G401.6 (cell line): ENCODE results near the gene PCSK5.
"Not testable (repeated sequence)": the region's sequence is repeated elsewhere in the genome, so short reads cannot be mapped to it uniquely, and the experiment has no call there.

Experiments
- FAIRE-seq: peaks from 2 replicates; lab custom pipeline; 2012; peaks lifted over from hg19 to GRCh38; lab: Jason Lieb, UNC

The PCSK5 gene

GRCh38 chr9:75890472-75891276 lies at the start of gene PCSK5:
Gene PCSK5 (plus strand): TSS chr9:75890673. CDS start chr9:75891182, 509 bp downstream.
- FAIRE-seq, result peak; percentile 95

DNA sequence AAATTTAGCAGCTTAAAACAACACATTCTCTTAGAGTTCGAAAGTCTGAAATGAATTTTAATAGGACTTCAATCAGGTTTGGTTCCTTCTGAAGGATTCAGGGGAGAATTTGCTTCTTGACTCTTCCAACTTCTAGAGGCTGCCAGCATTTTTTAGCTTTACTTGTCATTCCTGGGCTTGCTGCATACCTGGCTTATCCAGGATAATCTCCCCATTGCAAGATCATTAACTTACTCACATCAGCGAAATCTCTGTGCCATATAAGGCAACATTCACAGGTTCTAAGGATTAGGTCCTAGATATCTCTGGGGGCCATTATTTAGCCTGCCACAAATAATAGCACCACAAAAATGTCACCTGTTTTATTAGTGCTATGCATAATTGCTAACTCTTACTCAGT lies 46.2 kb upstream of the PCSK5 start:
- FAIRE-seq, result no peak

DNA sequence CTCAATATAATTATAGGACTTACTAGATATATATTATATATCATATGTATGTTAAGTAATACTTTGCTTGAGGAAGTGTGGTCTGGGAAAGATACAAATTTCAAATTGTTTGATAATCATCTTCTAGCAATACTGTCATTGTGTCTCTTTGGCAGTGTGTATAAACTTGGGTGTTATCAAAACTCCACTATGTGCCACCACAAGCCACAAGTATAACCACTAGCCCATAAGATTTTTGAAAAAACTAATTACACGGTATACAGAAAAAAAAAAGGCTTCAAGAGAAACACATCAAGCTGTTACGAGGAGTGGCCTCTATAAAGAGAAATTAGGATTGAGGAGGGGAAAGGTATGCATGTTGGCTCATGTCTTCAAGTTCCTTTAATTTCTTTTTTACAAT lies 44.7 kb upstream of the PCSK5 start:
- no peak for FAIRE-seq

- FAIRE-seq, result no peak
Observed at GRCh38 chr9:75847085-75847484, 43.4 kb upstream of the PCSK5 start.

DNA sequence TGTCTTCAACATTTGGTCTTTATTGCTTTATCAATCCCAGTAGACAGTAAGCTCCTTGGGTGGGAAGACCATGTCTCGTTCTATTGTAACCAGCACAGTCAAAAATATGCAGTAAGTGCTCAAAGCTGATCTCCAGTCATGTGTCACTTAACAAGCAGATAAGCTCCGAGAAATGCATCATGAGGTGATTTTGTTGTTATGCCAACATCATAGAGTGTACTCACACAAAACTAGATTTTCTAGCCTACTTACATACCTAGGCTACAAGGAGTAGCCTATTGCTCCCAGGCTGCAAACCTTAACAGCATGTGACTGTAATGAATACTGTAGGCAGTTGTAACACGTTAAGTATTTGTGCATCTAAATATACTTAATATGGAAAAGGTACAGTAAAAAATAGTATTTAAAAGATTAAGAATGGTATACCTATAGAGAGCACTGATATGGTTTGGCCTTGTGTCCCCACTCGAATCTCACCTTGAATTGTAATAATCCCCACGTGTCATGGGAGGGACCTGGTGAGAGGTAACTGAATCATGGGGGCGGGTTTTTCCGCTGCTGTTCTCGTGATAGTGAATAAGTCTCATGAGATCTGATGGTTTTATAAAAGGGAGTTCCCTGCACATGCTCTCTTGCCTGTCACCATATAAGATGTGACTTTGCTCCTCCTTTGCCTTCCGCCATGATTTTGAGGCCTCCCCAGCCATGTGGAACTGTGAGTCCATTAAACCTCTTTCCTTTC lies 39.8 kb upstream of the PCSK5 start:
- no peak for FAIRE-seq

DNA sequence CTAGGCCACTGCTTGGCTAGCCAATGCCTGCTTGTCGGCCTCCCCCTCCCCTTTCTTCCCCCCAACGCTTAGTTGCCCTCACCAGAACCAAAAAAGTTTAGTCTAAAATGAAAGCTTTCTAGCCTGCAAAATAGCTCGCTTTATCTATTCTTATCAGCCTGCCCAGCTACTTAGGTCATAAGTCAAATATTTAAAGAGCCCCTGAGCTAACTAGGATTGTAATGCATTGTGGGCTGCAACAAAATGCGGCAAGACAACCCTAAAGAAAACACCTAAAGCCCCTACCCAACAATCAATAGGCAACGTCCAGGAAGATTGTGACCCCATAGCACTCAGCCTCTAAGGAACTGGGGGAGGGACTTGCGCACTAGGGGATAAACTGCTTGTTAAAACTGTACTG lies 38.6 kb upstream of the PCSK5 start:
- no peak for FAIRE-seq

- no peak for FAIRE-seq
Observed at GRCh38 chr9:75852746-75853145, 37.7 kb upstream of the PCSK5 start.

GRCh38 chr9:75855509-75855908 lies 35.0 kb upstream of the PCSK5 start:
- FAIRE-seq, result peak; percentile 88

DNA sequence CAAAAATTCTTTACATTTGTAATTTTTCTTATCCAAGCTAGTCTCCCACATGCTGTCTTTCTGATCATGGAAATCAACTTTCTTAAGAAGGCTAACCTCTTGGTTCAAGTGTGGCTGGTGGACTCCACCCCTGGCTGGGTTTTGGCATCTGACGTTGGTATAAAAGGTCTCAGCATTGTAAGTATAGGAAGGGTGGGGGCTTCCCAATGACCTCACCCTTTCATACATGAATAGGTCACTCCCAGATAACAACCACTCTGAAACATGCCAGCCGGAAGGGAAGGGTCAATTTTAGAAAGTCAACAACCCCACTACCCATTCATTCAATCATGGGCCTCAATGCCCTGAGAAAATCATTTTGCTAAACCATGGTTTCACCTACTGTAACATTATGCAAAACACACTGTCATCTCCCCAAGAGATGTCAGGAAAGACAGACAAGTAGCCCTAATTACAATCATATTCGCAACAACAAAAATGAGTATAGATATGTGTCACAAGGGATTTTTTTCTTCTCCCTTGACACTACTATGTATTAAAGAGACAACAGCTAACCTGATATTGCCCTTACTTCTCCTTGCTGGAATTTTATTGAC lies 31.9 kb upstream of the PCSK5 start:
- no peak for FAIRE-seq

DNA sequence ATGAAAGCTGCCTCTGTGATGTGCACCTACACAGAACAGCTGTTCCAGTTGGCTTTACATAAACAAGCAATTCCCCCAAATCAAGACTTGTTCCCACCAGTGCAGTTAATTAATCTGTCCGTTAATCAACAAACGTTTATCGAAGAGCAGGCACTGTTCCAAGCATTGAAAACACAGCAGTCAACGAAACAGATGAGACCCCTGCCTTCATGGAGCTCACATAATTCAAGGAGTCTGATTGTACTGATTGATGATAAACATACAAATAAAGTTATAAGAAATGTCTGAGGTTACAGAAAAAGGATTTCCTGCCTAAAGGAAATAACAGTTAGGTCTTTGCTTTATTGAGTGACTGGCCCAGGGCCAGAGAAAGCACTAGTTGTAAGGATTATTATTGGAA lies 26.2 kb upstream of the PCSK5 start:
- no peak for FAIRE-seq

DNA sequence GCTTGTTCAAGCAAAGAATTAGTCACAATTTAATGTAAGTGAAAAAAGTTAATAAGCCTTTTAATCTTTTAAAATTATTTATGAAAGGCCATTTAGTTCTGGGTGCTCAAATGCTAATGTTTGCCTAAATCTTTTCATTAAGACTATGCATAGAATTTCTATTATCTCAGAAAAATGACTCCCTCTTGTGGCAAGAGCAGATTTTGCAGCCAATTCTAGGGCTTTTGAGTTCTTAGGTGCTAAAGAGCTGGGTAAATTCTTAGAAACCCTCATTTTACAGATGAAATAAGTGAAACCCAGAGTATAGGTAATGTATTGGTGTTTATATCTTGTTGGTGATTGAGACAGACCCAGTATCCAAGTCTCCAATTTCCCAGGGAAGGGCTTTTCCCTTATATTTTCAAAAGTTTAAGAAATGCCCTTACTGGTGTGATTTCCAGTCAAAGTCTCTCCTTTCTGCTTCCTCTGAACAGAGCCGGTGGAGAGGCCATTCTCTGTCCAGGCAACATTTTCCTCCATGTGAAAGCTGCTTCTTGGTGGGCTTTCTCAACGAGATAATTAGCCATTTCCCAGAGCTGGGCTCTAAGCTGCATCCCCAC lies 24.1 kb upstream of the PCSK5 start:
- FAIRE-seq, result peak; percentile 94

DNA sequence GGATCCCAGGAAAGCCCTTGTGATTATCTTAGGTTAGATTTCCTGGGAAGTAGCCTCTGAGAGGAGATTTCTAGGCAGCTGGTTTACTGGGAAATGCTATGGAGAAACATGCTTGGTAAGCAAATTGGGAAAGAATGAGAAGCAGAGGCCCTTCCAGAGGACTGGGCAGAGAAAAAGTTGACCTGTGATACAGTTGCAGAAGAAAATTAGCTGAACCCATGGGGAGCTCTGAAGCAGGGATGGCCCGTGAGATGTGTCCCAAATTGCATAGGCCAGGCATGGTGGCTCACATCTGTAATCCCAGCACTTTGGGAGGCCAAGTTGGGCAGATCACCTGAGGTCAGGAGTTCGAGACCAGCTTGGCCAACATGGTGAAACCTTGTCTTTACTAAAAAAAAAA lies 21.9 kb upstream of the PCSK5 start:
- FAIRE-seq, result not testable (repeated sequence)

- no peak for FAIRE-seq
Observed at GRCh38 chr9:75869236-75869635, 21.2 kb upstream of the PCSK5 start.

DNA sequence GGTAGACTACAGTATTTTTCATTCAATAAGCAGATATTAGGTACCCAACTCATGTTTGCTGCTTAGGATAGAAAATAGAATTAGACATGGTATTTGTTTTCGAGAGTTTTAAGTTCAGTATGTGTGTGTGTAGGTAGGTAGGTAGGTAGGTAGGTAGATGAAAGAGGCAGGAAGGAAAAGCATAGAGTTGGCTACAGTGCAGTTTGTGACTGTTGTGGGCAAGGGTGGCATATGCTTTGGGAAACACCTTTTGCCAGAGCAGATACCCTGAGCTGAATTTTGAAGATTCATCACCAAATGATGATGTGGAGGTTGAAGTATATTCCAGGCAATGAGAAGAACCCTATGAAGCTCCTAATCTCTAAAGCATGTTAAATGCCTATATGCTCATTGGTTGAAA lies 20.0 kb upstream of the PCSK5 start:
- FAIRE-seq, result no peak

DNA sequence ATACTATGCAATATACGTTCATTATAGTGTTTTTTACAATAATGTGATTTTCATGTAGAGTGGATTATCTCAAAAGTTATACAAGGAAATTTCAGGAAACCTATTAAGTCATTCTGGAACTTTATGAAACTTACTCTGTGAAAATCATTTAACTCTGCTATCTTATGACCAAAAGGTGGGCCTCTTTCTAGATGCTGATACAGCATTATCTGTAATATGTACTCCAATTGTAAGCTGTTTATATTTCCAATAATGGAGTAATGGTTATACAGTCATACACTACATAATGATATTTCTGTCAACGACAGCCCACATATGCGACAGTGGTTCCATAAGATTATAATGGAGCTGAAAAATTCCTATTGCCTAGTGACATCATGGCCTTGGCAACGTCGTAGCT lies 18.8 kb upstream of the PCSK5 start:
- no peak for FAIRE-seq

DNA sequence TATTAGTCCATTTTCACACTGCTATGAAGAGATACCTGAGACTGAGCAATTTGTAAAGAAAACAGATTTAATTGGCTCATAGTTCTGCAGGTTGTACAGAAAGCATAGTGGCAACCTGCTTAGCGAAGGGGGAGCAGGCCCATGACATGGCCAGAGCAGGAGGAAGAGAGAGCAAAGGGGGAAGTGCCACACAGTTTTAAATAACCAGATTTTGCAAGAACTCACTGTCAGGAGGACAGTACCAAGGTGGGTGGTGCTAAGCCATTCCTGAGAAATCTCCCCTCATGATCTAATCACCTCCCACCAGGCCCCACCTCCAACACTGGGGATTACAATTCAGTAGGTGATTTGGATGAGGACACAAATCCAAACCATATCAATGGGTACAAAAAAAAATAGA lies 16.8 kb upstream of the PCSK5 start:
- FAIRE-seq, result no peak

GRCh38 chr9:75876999-75877640 lies 13.4 kb upstream of the PCSK5 start:
- no peak for FAIRE-seq

GRCh38 chr9:75878488-75878860 lies 12.0 kb upstream of the PCSK5 start:
- FAIRE-seq, result no peak

GRCh38 chr9:75880618-75881017 lies 9.9 kb upstream of the PCSK5 start:
- FAIRE-seq, result no peak

DNA sequence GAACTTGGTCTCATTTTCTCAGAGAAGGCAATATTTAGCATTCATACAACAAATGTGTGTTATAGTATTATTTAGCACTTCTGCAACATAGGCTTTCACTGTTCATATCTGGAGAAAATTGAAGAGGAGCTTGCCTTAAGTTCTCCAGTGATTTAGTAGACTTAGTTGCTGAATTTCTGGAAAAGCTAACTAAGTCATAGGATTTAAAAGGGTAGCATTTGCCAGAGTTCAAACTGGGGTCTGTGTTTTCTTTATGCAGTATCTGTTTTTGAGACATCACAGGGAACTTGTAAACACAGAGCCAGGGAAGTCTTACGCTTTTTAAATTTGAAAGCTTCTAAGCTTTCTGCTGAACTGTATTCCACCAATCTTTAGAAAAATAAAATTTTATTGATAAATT lies 8.7 kb upstream of the PCSK5 start:
- no peak for FAIRE-seq

DNA sequence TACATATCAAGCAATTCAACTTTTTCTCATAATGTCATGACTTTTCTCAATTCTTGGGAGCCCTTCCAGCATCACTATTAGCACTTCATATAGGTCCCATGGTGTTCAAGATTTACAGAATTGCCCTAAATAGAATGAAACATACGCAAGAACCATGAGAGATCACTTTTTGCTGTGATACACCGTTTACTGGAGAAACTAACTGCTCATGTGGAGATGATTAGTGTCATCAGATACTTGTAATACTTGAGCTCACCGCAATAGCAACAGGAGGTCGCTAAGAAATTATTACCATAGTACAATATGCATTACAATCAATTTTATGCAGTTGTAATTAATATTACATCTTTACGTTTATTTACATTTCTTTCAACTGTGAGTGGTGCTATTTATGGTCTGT lies 4.8 kb upstream of the PCSK5 start:
- FAIRE-seq, result no peak

DNA sequence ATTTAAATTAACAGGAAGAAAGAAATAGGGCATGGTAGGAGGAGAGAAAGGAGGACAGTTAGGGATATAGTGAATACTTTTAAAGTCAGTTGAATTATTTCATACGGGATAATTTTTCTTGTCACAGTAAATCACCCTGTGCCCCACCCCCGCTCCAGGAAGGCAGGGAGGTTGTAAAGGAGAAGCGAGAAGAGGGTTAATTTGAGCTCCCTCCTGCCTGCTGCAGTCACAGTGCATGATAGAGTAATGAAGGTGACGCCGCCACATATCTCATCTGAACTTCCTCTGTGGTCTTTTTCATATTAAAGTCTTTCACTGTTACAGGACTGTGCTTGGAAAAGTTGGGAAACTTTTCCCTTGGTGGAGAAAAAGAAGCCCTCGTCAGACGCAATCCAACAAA lies 896 bp upstream of the PCSK5 start:
- FAIRE-seq, result no peak
